Caco-2 (cell line): ENCODE results near the gene C9. TPM values are rescaled to one million over a fixed set of nuclear protein-coding genes. Genes with fewer than 3 reads are reported as not detected.

Source experiments
- BruUV-seq: library from RNA; stranded (reverse); fragments of 400-500 nt; replicated peaks from 2 replicates; lab custom pipeline; 2021; lab: Mats Ljungman, UMichigan
- CTCF ChIA-PET: fragments of 300-600 bp; sonication (Branson Sonifier 250); formaldehyde crosslinking; loops from one replicate; lab custom pipeline; 2022; ENCODE audit warnings: antibody characterized with exemption; lab: Charles Lee
- POLR2A ChIA-PET: fragments of 300-600 bp; sonication (Branson Sonifier 250); formaldehyde crosslinking; loops from one replicate; lab custom pipeline; 2022; ENCODE audit warnings: antibody characterized with exemption; lab: Charles Lee
- DNase-seq, 2 experiments: peaks; one replicate each; pipeline versions ENCODE4 v3.0.0 to v3.0.0-alpha.2; 2020 to 2022
- H3K27me3 ChIP-seq: replicated peaks from 2 replicates; pipeline ENCODE4 v1.6.0; 2011; ENCODE audit warnings: low read length; ENCODE audit not compliant: control insufficient read depth, insufficient read depth
- H3K36me3 ChIP-seq: 2 replicates; pipeline ENCODE4 v1.5.1; 2011; ENCODE audit warnings: low read length; ENCODE audit not compliant: control insufficient read depth, insufficient read depth
- H3K4me1 ChIP-seq: fragments of 250-450 bp; sonication (Bioruptor Pico); 2 replicates; pipeline ENCODE4 v1.5.1; 2020; ENCODE audit warnings: mild to moderate bottlenecking
- H3K4me3 ChIP-seq: 2 replicates; pipeline ENCODE4 v1.5.1; 2011; ENCODE audit warnings: low read depth, mild to moderate bottlenecking, control low read depth, low read length
- H3K9me3 ChIP-seq: fragments of 250-450 bp; sonication (Bioruptor Pico); 2 replicates; pipeline ENCODE4 v1.5.1; 2020; ENCODE audit warnings: mild to moderate bottlenecking, moderate library complexity
- H3K27ac Mint-ChIP-seq: one replicate; pipeline ENCODE4 v1.8.0; 2022; ENCODE audit warnings: mixed read lengths; ENCODE audit not compliant: unreplicated experiment
- H3K27me3 Mint-ChIP-seq: one replicate; pipeline ENCODE4 v1.8.0; 2022; ENCODE audit warnings: mixed read lengths; ENCODE audit not compliant: insufficient read depth, unreplicated experiment
- H3K36me3 Mint-ChIP-seq: one replicate; pipeline ENCODE4 v1.8.0; 2022; ENCODE audit warnings: mild to moderate bottlenecking, mixed read lengths; ENCODE audit not compliant: insufficient read depth, unreplicated experiment
- H3K4me1 Mint-ChIP-seq: one replicate; pipeline ENCODE4 v1.8.0; 2022; ENCODE audit warnings: low read depth, mixed read lengths; ENCODE audit not compliant: unreplicated experiment
- H3K4me3 Mint-ChIP-seq: one replicate; pipeline ENCODE4 v1.8.0; 2022; ENCODE audit warnings: mild to moderate bottlenecking, moderate library complexity, mixed read lengths; ENCODE audit not compliant: unreplicated experiment
- H3K9me3 Mint-ChIP-seq: one replicate; pipeline ENCODE4 v1.8.0; 2022; ENCODE audit warnings: mixed read lengths; ENCODE audit not compliant: unreplicated experiment
- intact Hi-C: fragments of 100-400 bp; cut with micrococcal nuclease; formaldehyde crosslinking; loops from one replicate; pipeline ENCODE4 v1.10.0; 2022; ENCODE audit not compliant: unreplicated experiment
- total RNA-seq: library from RNA; stranded (reverse); gene quantifications from 2 replicates; pipeline ENCODE4 v1.2.3, GENCODE V29; 2022
- TF ChIP-seq, protein P1 (sequence below), 2 experiments: fragments of 200-600 bp in 1 of 2; IDR thresholded peaks; 1 replicate in 1 of 2; 2 replicates in 1 of 2; pipeline versions ENCODE4 v1.5.1 to v1.8.0; 2011 to 2022; ENCODE audit warnings: antibody characterized with exemption in 1 of 2, control low read depth in 1 of 2, inconsistent platforms in 1 of 2, low read depth in 1 of 2, low read length in 1 of 2, mild to moderate bottlenecking in 1 of 2, moderate library complexity in 1 of 2; ENCODE audit not compliant: insufficient read depth in 1 of 2, severe bottlenecking in 1 of 2, unreplicated experiment in 1 of 2

C9 gene
- total RNA-seq, 1 experiment from 2014 or later, result 0.41 TPM

DNA sequence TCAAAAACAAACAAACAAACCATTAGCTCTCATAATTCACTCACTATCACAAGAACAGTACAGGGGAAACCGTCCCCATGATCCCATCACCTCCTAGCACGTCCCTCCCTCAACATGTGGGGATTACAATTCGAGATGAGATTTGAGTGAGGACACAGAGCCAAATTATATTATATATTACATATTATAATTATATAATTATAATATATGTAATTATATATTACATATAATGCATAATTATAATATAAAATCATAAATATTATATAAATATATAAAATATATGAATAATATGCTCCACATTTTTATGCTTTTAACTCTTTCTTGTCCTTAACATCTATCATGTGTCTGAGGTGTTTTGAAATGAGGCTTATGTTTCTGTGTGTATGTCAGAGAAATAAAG, 3.4 kb upstream of the C9 start:
- H3K27me3 ChIP-seq, result no peaks in the 10 kb centered on the region
- intact Hi-C loops, result no loop called here
- Mint-ChIP-seq H3K27me3 (no peaks in the 10 kb centered on the region), H3K4me1 (peaks cover 24% of the 10 kb centered on the region), H3K27ac (no peak overlapping the region), H3K9me3 (no peaks in the 10 kb centered on the region), H3K36me3 (peaks cover 55% of the 10 kb centered on the region), H3K4me3 (no peak overlapping the region)
- H3K4me1 ChIP-seq, result peaks cover 32% of the 10 kb centered on the region
- no peak overlapping the region for H3K4me3 ChIP-seq
- no peaks in the 10 kb centered on the region for H3K36me3 ChIP-seq
- TF ChIP-seq, protein P1, sequence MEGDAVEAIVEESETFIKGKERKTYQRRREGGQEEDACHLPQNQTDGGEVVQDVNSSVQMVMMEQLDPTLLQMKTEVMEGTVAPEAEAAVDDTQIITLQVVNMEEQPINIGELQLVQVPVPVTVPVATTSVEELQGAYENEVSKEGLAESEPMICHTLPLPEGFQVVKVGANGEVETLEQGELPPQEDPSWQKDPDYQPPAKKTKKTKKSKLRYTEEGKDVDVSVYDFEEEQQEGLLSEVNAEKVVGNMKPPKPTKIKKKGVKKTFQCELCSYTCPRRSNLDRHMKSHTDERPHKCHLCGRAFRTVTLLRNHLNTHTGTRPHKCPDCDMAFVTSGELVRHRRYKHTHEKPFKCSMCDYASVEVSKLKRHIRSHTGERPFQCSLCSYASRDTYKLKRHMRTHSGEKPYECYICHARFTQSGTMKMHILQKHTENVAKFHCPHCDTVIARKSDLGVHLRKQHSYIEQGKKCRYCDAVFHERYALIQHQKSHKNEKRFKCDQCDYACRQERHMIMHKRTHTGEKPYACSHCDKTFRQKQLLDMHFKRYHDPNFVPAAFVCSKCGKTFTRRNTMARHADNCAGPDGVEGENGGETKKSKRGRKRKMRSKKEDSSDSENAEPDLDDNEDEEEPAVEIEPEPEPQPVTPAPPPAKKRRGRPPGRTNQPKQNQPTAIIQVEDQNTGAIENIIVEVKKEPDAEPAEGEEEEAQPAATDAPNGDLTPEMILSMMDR (IDR thresholded peaks at IDR 0.05; ENCODE audit: insufficient read depth in 1 of 2, low read depth in 1 of 2, low read length in 1 of 2, severe bottlenecking in 1 of 2, unreplicated experiment in 1 of 2), result no peak
- no TSS peak for BruUV-seq
- no peaks in the 10 kb centered on the region for H3K9me3 ChIP-seq
- POLR2A ChIA-PET, result no interaction called here
- CTCF ChIA-PET, result no interaction called here
- DNase-seq, result no peak

- no peak for DNase-seq
- Histone ChIP-seq H3K36me3 (no peaks in the 10 kb centered on the region), H3K4me1 (peaks cover 5% of the 10 kb centered on the region; the same call in 1 of the 2 replicates), H3K9me3 (no peaks in the 10 kb centered on the region), H3K4me3 (no peak overlapping the region), H3K27me3 (no peaks in the 10 kb centered on the region)
- peaks cover 22% of the 10 kb centered on the region for H3K36me3 Mint-ChIP-seq
- no peaks in the 10 kb centered on the region for H3K27me3 Mint-ChIP-seq
- TF ChIP-seq, protein P1 (IDR thresholded peaks at IDR 0.05; ENCODE audit: insufficient read depth in 1 of 2, low read depth in 1 of 2, low read length in 1 of 2, severe bottlenecking in 1 of 2, unreplicated experiment in 1 of 2), result no peak
- H3K9me3 Mint-ChIP-seq, result peaks cover 14% of the 10 kb centered on the region
- CTCF ChIA-PET, result no interaction called here
- peaks cover 12% of the 10 kb centered on the region for H3K4me1 Mint-ChIP-seq
- no peak overlapping the region for H3K27ac Mint-ChIP-seq
- H3K4me3 Mint-ChIP-seq, result no peak overlapping the region
- BruUV-seq, result no TSS peak
- intact Hi-C loops, result no loop called here
- POLR2A ChIA-PET, result no interaction called here
Observed at GRCh38 chr5:39363217-39363616, 1.1 kb downstream of the C9 start.

DNA sequence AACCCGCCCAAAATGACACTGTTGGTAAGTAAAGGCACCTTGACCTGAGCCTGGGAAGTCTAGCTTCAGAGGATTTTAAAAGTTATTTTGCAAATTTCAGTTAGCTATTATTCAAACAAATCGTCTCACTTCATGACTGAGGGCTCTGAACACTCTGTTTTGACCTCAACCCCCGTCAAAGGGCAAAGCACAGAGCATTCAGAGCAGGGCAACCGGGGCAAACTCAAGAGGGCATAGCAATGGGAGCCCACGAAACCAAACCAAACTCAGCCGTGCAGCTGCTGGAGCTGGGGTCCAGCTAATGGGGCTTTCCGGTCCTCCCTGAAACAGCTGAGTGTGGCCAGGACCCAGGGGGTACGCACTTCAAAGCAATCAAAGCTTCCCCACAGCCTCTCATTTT, 1.6 kb downstream of the C9 start:
- intact Hi-C loops, result no loop called here
- H3K27me3 ChIP-seq, result no peaks in the 10 kb centered on the region
- Mint-ChIP-seq H3K27ac (no peak overlapping the region), H3K36me3 (peaks cover 22% of the 10 kb centered on the region), H3K27me3 (no peaks in the 10 kb centered on the region), H3K9me3 (peaks cover 19% of the 10 kb centered on the region), H3K4me1 (peaks cover 12% of the 10 kb centered on the region), H3K4me3 (no peak overlapping the region)
- no TSS peak for BruUV-seq
- no peak for DNase-seq
- H3K4me3 ChIP-seq, result no peak overlapping the region
- H3K9me3 ChIP-seq, result no peaks in the 10 kb centered on the region
- peaks cover 5% of the 10 kb centered on the region; the same call in 1 of the 2 replicates for H3K4me1 ChIP-seq
- no peaks in the 10 kb centered on the region for H3K36me3 ChIP-seq
- ChIA-PET POLR2A (no interaction called here), CTCF (interaction anchor here (0.8 kb wide), 1 partner anchor 13 kb away, joined by 3 read pairs; no protein-coding TSS in a partner anchor)
- TF ChIP-seq, protein P1 (IDR thresholded peaks at IDR 0.05; ENCODE audit: insufficient read depth in 1 of 2, low read depth in 1 of 2, low read length in 1 of 2, severe bottlenecking in 1 of 2, unreplicated experiment in 1 of 2), result no peak
